ENCODE results near the gene SLC2A10. TPM values are rescaled to one million over a fixed set of nuclear protein-coding genes. Genes with fewer than 3 reads are reported as not detected.

The SLC2A10 gene
- total RNA-seq, 1 donor from 2014 or later, result 21.6 TPM

DNA sequence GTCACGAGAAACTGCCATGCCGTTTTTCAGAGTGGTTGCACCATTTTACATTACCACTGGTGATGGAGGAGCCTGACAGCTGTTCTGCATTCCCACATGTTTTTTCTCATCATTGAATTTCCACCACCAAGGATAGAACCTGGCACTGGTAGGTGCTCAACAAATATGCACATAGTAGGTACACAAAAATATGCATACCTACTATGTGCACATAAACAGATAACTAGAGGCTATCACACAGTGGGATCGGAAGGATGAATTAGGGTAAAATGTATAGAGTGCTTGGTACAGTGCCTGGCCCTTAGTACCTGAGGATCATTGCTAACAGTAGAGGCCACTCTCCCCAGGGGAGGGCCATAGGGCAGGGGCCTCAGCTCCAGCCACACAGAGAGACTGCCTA is 47.0 kb downstream of the SLC2A10 start:
- Mint-ChIP-seq H3K4me1 (ENCODE audit: unreplicated experiment) (peaks cover 11% of the 10 kb centered on the region), H3K9me3 (ENCODE audit: unreplicated experiment) (no peaks in the 10 kb centered on the region), H3K27ac (ENCODE audit: unreplicated experiment) (no peak overlapping the region), H3K36me3 (ENCODE audit: unreplicated experiment) (no peaks in the 10 kb centered on the region), H3K27me3 (ENCODE audit: unreplicated experiment) (peaks cover 15% of the 10 kb centered on the region), H3K4me3 (ENCODE audit: unreplicated experiment) (no peak overlapping the region)
- TF ChIP-seq, protein P1, sequence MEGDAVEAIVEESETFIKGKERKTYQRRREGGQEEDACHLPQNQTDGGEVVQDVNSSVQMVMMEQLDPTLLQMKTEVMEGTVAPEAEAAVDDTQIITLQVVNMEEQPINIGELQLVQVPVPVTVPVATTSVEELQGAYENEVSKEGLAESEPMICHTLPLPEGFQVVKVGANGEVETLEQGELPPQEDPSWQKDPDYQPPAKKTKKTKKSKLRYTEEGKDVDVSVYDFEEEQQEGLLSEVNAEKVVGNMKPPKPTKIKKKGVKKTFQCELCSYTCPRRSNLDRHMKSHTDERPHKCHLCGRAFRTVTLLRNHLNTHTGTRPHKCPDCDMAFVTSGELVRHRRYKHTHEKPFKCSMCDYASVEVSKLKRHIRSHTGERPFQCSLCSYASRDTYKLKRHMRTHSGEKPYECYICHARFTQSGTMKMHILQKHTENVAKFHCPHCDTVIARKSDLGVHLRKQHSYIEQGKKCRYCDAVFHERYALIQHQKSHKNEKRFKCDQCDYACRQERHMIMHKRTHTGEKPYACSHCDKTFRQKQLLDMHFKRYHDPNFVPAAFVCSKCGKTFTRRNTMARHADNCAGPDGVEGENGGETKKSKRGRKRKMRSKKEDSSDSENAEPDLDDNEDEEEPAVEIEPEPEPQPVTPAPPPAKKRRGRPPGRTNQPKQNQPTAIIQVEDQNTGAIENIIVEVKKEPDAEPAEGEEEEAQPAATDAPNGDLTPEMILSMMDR (IDR thresholded peaks at IDR 0.05), result no peak
- no peak for DNase-seq (ENCODE audit: extremely low spot score, unreplicated experiment)

DNA sequence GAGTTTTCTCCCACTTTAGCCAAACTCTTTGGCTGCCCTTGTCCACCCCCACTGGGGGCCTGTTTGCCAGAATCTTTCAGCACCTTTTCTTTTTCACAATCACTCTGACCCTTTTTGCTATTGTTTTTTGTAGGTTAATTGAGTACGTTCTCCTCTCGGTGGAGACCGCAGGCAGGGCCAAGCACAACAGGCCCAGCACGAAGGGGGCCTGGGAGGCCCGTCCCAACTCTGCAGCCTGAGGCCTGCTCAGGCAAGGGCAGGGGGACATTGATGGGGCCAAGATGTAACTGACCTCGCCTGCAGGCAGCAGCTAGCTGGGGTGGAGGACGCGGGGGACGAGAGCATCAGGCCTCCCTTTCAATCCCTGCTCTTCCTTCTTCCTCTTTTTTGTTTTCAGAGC is 47.7 kb downstream of the SLC2A10 start:
- TF ChIP-seq, protein P1 (IDR thresholded peaks at IDR 0.05), result no peak
- peaks cover 13% of the 10 kb centered on the region for H3K27me3 Mint-ChIP-seq (ENCODE audit: unreplicated experiment)
- peak overlapping the region; percentile 33 for H3K27ac Mint-ChIP-seq (ENCODE audit: unreplicated experiment)
- DNase-seq (ENCODE audit: extremely low spot score, unreplicated experiment), result no peak
- no peak overlapping the region for H3K4me3 Mint-ChIP-seq (ENCODE audit: unreplicated experiment)
- no peaks in the 10 kb centered on the region for H3K9me3 Mint-ChIP-seq (ENCODE audit: unreplicated experiment)
- H3K4me1 Mint-ChIP-seq (ENCODE audit: unreplicated experiment), result peaks cover 11% of the 10 kb centered on the region
- no peaks in the 10 kb centered on the region for H3K36me3 Mint-ChIP-seq (ENCODE audit: unreplicated experiment)

DNA sequence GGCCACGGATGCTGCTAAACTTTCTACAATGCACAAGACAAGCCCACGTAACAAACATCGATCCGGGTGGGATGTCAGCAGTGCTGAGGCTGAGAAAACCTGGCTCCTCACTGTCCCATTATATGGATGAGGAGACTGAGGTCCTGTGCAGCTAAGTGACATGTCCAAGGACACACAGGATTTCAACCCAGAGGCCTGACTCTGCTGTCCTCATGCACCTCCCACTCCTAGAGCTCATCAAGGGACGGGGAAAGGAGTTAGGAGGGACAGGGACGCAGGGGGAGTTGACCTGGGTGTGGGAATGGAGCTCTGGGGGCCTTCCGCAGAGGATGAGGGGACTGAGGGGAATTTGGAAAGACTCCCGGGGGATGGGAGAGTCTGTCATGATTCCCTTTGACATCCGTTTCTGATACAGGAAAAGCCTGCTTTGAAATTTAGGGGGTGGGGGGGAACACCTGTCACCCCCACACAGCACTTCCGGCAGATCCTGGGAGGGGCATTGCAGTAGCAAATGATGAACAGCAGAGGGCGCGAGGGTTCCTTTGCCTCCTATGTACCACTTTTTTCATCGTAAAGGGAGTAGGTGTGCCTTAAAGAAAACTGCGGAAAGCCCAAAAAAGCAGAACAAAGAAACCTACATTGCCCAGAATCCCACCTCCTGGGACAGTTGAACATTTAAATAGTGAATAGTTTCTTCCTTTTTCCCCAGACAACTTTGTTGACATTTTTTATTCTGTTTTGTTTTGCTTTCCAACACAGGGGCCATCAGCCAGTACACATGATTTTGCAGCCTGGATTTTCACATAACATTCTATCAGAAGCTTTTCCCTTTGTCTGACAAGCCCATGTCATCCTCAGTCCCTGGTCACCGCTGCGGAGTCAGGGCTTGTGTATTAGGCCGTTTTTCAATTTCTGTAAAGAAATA is 48.6 kb downstream of the SLC2A10 start:
- H3K27me3 Mint-ChIP-seq (ENCODE audit: unreplicated experiment), result peaks cover 15% of the 10 kb centered on the region
- no peak for DNase-seq (ENCODE audit: extremely low spot score, unreplicated experiment)
- H3K27ac Mint-ChIP-seq (ENCODE audit: unreplicated experiment), result no peak overlapping the region

DNA sequence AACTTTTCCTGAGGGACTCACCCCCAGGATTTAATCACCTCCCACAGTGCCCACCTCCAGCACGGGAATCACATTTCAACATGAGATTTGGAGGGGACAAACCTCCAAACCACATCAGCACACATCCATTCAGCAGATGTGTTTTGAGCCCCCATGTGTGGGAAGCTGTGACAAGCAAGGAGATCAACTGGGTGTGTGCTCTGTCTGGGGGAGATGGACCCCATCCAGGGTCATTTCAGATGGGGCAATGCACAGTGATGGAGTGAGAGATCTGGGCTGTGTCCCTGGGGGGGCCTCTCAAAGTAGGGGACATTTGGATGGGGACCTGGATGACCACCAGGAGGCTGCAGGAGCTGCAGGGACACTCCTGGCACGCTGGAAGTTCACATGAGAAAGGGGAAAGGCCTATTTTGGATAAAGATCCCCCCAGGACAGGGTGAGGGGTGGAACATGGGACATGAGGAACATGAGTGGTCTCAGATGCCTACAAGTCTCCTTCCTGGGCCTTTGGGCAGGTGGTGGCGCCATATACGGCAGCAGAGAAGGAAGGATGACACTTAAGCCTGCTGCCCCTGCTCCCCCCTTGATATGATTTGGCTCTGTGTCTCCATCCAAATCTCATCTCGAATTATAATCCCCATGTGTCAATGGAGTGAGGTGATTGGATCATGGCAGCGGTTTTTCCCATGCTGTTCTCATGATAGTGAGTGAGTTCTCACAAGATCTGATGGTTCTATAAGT is 49.6 kb downstream of the SLC2A10 start:
- peaks cover 16% of the 10 kb centered on the region for H3K27me3 Mint-ChIP-seq (ENCODE audit: unreplicated experiment)
- no peak for DNase-seq (ENCODE audit: extremely low spot score, unreplicated experiment)
- no peak overlapping the region for H3K4me3 Mint-ChIP-seq (ENCODE audit: unreplicated experiment)
- TF ChIP-seq, protein P1 (IDR thresholded peaks at IDR 0.05), result no peak
- no peak overlapping the region for H3K27ac Mint-ChIP-seq (ENCODE audit: unreplicated experiment)
- peaks cover 7% of the 10 kb centered on the region for H3K4me1 Mint-ChIP-seq (ENCODE audit: unreplicated experiment)
- H3K36me3 Mint-ChIP-seq (ENCODE audit: unreplicated experiment), result no peaks in the 10 kb centered on the region
- no peaks in the 10 kb centered on the region for H3K9me3 Mint-ChIP-seq (ENCODE audit: unreplicated experiment)

More for the DNA sequence above, 48.6 kb downstream of the SLC2A10 start:
- peaks cover 8% of the 10 kb centered on the region for H3K4me1 Mint-ChIP-seq (ENCODE audit: unreplicated experiment)
- no peaks in the 10 kb centered on the region for H3K36me3 Mint-ChIP-seq (ENCODE audit: unreplicated experiment)
- TF ChIP-seq, protein P1 (IDR thresholded peaks at IDR 0.05), result peak; percentile 96
- no peak overlapping the region for H3K4me3 Mint-ChIP-seq (ENCODE audit: unreplicated experiment)
- no peaks in the 10 kb centered on the region for H3K9me3 Mint-ChIP-seq (ENCODE audit: unreplicated experiment)

DNA sequence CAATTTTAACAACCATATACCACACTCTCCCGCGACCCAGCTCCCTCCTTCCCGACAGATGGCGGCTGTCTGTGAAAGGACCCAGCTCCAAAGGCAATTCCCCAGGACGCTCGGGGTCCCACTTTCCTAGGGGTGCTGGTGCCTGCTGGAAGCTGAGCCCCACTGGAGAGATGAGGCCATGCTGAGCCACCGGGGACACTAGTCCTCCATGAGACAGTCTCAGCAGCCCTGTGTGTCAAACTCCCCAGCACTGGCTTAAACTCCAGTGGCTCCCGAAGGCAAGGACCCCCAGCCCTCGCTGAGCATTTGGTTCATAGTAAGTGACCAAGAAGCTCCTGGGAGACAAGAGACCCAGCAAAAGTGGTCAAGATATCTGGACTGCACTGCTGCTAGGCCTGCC is 52.1 kb downstream of the SLC2A10 start:
- Mint-ChIP-seq H3K27me3 (ENCODE audit: unreplicated experiment) (peaks cover 27% of the 10 kb centered on the region), H3K4me3 (ENCODE audit: unreplicated experiment) (no peak overlapping the region), H3K27ac (ENCODE audit: unreplicated experiment) (no peak overlapping the region), H3K4me1 (ENCODE audit: unreplicated experiment) (peaks cover 7% of the 10 kb centered on the region), H3K36me3 (ENCODE audit: unreplicated experiment) (no peaks in the 10 kb centered on the region), H3K9me3 (ENCODE audit: unreplicated experiment) (no peaks in the 10 kb centered on the region)
- DNase-seq (ENCODE audit: extremely low spot score, unreplicated experiment), result no peak
- TF ChIP-seq, protein P1 (IDR thresholded peaks at IDR 0.05), result no peak

All from osteocyte (in vitro differentiated cells).